Epidermal melanocyte (primary cell): ENCODE measurements around the gene LAMC3.

ENCODE experiments used
- DNase-seq: peaks from one replicate; pipeline ENCODE4 v3.0.0; 2011; ENCODE audit warnings: low spot score; ENCODE audit not compliant: insufficient read length

Gene LAMC3

GRCh38 chr9:131011274-131012022, 2.5 kb downstream of the LAMC3 start:
- no peak for DNase-seq

DNA sequence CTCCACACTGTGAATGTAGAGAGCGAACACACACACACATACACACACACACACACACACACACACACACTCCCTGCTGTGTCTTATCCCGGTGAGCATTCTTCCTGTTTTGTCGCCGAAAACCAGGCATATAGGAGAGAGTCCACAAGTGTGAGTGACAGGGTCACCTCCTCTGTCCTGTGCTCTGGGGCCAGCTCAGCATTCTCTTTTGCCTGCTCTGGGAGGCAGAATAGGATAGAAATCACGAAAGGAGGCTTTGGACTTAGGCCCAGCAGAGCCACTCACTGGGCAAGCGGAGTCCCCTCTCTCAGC, 3.0 kb downstream of the LAMC3 start:
- no peak for DNase-seq

- no peak for DNase-seq
These were observed 3.5 kb downstream of the LAMC3 start for GRCh38 chr9:131012396-131012917.

- no peak for DNase-seq
These were observed 4.2 kb downstream of the LAMC3 start for GRCh38 chr9:131013015-131013755.

DNA sequence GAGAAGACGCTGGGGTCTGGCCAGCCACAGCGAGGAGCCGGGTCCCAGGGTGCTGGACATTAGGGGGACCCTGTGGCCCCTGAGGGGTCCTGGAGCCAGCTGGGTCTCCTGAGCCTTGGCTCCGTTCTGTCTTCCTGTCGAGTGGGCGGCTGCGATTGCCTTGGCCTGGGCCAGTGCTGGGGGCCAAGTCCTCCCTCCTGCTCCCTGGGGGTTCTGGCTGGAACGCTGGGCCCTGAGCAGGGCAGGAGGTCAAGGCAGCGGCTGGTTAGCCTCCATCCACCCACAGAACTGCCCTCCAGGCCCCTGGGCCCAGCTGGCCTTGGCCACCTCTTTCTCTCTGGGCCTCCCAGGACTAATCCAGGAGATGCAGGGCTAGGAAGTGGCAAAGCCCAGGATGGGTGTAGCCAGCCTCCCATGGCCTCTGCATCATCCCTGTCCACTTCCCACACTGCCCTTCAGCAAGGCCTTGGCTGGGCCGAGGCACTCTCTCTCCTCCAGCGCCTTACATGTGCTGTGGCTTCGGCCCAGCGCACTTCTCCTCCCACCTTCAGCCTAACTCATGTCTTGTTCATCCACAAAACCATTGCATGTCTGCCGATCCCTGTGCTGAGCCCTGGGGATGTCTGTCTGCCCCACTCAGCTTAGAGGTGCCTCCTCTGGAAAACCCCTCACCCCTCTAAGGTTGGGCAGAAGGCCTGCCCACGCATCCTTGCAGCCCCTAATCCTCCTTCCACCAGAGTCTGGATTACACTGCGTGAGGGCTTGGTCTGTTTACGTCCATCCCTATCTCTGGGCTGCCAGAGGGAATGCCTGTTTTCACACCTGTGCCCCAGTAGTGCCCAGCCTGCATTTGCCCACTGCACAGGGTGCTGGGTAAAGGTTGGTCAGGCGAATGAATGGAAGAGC, 5.0 kb downstream of the LAMC3 start:
- no peak for DNase-seq

DNA sequence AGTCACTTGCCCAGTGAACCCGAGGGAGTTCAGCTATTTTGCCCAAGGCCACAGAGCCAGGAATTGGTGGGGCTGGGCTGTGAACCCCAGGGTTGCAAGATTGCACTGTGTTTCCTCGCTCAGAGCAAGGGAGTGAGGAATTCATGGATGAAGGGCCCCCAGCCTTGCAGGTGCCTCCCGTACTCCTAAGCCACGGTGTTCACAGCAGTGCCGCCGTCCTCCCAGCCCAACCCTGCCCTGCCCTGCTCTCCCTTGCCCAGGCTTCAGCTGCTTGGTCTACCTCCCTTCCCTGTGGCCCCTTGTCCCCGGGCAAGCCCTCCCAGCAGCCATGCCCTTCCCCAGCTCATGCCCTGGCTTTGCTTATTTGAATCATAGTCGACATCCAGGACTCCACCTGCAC, 6.1 kb downstream of the LAMC3 start:
- DNase-seq: no peak

DNA sequence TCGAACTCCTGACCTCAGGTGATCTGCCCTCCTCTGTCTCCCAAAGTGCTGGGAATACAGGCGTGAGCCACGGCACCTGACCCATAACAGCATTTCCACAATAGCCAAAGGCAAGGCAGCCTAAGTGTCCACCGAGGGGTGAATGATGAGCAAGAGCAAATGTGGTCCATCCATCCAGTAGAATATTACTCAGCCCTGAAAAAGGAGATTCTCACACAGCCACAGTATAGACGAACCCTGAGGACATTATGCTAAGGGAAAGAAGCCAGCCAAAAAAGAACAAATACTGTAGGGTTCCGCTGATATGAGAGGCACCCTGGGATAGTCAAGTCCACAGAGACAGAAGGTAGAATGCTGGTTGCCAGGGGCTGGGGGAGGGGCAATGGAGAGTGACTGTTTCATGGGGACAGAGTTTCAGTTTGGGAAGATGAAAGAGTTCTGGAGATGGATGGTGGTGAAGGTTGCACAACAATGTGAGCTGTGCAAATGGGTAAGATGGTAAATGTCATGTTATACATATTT, 7.0 kb downstream of the LAMC3 start:
- DNase-seq: no peak

DNA sequence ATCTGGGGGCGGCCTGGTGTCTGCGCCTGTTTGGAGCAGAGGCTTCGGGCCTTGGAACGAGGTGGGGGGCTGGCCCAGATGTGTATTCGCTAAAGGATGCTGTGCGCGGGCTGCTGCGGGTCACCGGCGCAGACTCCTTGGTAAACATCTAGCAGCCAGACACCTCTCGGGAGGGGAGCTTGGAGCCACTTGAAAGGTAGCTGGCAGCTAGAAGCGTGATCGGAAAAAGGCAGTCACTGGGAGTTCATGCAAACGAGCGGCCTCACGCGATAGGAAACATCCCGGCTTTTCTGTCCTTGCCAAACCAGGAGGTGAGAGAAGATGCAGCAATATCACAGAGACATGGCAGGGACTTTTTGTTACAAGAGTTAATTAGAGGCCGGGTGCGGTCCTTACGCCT, 8.1 kb downstream of the LAMC3 start:
- DNase-seq: no peak

DNA sequence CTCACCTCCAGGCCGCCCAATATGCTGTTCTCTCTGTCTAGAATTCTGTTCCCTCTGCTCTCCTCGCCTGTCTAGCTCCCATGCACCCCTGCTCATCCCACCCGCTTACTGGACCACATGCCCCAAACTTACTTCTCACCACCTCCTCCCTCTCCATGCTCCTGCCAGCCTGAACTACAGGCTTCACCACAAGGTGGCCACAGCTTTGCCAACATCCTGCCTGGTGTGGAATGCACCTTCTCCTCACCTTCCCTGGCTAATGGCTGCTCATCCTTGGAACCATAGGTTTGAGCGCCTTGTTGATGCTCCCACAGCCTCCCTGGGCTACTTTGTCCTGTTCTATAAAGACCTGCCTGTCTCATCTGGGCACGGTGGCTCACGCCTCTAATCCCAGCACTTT, 9.6 kb downstream of the LAMC3 start:
- no peak for DNase-seq

DNA sequence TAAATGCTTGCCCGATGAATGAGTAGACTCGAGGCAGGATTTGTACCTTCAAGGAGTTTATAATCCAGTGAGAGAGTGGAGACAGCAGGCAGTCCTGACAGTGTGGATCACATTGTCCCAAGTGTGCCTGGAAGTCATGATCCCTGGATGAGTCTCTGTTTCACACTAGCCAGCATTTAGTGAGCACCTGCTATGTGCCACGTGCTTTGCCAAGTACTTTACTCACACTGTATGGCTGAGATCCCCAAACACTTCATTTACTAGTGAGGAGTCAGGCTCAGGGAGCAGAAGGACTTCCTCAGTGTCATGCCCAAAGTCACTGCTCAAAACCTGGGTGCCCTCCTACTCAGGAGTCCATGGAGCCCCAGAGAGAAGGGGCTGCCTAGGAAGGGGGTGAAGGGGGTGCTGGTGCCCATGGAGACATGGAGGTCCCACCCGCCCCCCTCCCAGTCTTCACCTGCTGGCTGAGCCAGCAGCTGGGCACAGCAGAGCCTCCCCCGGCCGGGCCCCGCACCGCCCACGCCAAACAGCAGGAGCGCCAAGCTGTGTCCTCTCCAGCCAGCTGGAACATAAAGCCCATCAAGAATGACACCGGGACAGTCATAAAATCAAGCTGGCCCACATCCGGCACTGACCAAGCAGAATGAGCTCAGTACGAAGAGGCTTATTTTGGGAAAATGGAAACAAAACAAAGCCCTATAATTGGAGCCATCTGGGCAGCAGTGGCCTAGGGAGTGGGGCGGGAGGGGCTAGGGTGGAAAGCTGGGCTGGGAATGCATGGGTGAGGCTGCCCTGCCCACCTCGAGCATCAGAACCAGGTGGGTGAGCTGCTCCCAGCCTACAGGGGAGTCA, 10.6 kb downstream of the LAMC3 start:
- DNase-seq: peak; percentile 53

- DNase-seq: peak; percentile 50
These were observed 11.4 kb downstream of the LAMC3 start for GRCh38 chr9:131020388-131020787.

DNA sequence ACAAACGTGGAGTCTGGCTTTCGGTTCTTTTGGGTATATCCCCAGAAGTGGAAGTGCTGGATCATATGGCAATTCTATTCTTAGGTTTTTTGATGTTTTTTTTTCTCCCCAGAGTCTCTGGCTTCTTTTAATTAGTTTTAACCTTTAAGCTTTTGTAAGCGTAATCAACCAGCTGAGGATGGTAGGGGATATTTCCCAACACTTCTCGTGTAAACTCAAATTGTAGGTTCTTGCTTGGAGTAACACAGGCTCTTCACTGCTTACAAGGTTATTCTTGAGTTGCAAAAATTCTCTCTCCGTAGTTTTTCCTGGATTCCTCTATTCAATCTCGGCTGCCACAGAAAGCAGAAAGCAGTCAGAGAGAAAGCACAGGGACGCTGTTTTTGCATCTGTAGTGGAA, 11.9 kb downstream of the LAMC3 start:
- no peak for DNase-seq

GRCh38 chr9:131021785-131022184, 12.8 kb downstream of the LAMC3 start:
- DNase-seq: no peak

DNA sequence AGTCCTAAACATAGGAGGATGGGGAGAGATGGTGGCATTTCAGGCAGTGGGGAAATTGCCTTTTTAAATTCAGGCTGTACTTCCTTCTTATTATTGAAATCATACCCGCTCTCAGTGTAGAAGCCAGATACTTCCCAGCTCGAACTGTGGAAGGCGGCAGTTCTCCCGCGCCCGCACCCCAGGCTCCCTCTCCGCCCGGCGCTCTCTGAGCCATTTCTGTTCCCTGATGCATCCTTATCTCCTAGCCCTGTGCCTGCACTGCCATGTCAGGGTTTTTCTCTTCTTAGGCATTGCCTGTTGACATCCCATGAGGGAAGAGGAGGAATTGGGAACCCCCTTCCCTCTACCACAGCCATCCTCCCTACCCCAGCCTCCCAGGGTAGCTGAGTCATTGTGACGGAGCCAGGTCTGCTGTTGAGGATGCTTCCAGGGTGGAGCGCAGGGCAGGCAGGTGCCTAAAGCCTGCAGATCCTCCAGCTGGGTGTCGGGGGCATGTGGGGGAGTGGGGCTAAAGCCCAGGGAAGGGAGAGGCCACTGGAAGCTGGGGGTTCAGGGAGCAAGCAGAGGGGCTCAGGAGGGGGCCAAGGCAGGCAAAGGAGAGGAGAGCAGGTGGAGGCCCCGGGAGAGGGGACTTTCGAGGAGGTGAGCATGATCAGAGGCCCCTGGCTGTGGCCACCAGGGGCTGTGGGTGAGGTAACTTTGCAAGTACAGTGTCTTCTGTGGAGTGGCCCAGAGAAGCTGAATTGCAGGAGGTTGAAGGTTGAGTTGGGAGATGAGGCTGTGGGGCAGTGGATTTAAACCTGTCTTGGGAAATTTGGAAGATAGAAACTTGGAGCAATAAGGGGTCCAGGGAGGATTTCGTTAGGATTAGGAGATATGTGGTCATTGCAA, 16.2 kb downstream of the LAMC3 start:
- no peak for DNase-seq

DNA sequence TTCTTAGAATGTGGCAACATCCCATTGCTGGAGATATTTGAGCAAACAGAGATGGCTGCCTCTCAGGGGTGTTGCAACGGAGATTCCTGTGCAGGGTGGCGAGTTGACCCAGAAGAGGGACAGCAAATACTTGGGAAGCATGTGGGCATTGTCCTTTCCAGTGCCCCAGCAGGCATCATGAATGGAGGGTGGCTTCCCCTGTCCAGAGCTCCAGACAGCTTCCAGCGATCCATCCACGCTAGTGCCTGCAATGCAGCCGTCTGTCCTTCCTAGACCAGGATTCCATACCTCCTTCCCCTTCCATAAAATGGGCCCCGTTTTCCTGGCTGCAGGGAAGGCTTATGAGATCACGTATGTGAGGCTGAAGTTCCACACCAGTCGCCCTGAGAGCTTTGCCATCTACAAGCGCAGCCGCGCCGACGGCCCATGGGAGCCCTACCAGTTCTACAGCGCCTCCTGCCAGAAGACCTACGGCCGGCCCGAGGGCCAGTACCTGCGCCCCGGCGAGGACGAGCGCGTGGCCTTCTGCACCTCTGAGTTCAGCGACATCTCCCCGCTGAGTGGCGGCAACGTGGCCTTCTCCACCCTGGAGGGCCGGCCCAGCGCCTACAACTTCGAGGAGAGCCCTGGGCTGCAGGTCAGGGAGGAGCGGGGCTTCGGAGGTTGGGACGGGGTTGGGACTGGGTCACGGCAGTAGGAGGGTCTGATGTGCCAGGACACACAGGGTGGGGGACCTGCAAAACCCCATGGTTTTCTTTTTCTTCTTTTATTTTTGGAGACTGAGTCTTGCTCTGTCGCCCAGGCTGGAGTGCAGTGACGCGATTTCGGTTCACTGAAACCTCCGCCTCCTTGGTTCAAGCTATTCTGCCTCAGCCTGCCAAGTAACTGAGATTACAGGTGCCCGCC, 17.2 kb downstream of the LAMC3 start:
- no peak for DNase-seq

DNA sequence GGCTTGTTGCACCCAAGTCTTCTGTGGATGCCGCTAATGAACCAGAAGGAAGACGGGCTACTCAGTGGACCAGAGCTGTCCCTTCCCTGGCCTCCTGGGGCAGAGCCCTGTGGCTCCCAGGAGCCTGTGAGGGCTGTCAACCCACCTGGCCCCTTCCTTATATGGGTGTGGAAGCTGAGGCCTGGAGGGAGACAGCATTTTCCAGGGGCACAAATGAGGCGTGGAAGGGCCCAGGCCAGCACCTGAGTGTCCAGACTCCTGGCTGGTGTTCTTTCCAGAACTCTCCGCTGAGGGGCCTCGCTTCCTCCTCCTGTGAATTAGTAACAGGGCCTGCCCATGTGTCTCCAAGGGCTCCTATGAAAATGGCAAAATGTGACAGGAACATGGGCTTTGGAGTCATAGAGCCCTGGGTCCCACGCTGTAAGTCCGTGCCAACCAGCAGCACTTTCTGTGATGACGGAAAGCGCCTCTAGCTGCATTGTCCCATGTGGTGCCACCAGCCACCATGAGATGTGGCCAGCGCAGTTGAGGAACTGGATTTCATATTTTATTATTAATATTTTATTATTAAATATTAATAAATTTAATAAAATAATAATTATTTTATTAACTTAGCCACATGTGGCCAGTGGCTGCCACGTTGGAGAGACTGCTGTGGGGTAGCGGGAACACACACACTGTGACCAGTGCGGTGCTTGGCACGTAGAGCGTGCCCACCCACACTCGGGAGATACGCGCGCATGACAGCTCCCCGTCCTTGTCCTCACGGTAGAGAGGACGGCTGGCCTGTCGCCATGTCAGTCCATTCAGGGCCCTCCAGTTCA, 18.3 kb downstream of the LAMC3 start:
- no peak for DNase-seq

GRCh38 chr9:131027872-131028179, 18.9 kb downstream of the LAMC3 start:
- no peak for DNase-seq
